ENCODE results near the gene BMP8A.

Gene BMP8A

GRCh38 chr1:39561279-39561678 is 69.8 kb downstream of the BMP8A start:
- no peaks in the 10 kb centered on the region for H3K9me3 ChIP-seq (ENCODE audit: severe bottlenecking)
- TF ChIP-seq, protein P1, sequence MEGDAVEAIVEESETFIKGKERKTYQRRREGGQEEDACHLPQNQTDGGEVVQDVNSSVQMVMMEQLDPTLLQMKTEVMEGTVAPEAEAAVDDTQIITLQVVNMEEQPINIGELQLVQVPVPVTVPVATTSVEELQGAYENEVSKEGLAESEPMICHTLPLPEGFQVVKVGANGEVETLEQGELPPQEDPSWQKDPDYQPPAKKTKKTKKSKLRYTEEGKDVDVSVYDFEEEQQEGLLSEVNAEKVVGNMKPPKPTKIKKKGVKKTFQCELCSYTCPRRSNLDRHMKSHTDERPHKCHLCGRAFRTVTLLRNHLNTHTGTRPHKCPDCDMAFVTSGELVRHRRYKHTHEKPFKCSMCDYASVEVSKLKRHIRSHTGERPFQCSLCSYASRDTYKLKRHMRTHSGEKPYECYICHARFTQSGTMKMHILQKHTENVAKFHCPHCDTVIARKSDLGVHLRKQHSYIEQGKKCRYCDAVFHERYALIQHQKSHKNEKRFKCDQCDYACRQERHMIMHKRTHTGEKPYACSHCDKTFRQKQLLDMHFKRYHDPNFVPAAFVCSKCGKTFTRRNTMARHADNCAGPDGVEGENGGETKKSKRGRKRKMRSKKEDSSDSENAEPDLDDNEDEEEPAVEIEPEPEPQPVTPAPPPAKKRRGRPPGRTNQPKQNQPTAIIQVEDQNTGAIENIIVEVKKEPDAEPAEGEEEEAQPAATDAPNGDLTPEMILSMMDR (IDR thresholded peaks at IDR 0.05; ENCODE audit: low read depth, low read length): no peak
- no peak overlapping the region for H3K27ac ChIP-seq
- no peak for DNase-seq
- no peaks in the 10 kb centered on the region for H3K27me3 ChIP-seq (ENCODE audit: insufficient read depth, low read depth, severe bottlenecking)
- H3K36me3 ChIP-seq: peaks cover 80% of the 10 kb centered on the region
- H3K4me3 ChIP-seq (ENCODE audit: low read depth, low read length): no peak overlapping the region

DNA sequence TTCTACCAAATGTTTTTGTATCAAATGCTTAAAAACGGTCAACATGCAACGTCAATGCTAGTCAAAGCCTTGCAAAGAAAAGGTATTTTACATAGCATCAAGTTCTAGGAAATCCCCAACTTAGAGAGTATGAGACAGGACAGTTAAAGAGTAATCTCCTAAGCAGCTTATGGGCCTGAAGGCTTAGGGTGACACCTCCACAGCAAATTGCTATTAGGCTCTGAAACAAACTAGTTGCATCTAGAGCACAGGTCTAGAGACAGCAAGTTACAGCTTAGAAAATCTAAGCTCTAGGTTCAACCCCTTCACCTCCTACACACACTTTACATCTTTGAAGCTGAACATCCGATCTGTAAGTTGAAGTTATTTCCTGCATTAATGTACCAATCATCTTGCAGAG is 71.5 kb downstream of the BMP8A start:
- DNase-seq: peak; percentile 52
- H3K4me3 ChIP-seq (ENCODE audit: low read depth, low read length): no peak overlapping the region
- peaks cover 96% of the 10 kb centered on the region for H3K36me3 ChIP-seq
- no peaks in the 10 kb centered on the region for H3K27me3 ChIP-seq (ENCODE audit: insufficient read depth, low read depth, severe bottlenecking)
- TF ChIP-seq, protein P1 (IDR thresholded peaks at IDR 0.05; ENCODE audit: low read depth, low read length): no peak
- H3K9me3 ChIP-seq (ENCODE audit: severe bottlenecking): no peaks in the 10 kb centered on the region
- no peak overlapping the region for H3K27ac ChIP-seq

DNA sequence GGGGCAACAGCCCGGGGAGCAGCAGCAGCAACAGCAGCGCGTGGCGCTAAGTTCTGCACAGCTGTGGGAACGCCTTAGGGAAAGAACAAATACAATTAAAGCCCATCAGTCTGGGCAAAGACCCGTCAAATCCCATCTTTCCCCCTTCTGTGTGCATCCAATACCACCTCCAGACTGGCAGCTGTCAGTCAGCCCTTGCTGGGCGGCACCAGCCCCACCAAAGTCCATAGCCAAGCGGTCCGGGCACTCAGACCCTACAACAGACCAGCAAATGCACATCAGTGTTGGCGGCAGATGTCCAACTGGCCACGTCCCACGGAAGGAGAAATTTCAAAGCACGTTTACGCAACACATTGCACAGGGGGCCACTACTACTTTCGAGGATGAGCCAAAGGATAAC is 72.2 kb downstream of the BMP8A start:
- Histone ChIP-seq H3K4me3 (ENCODE audit: low read depth, low read length) (no peak overlapping the region), H3K27me3 (ENCODE audit: insufficient read depth, low read depth, severe bottlenecking) (no peaks in the 10 kb centered on the region), H3K36me3 (peaks cover 99% of the 10 kb centered on the region), H3K27ac (peak overlapping the region; percentile 41; the same call in 1 of the 2 replicates), H3K9me3 (ENCODE audit: severe bottlenecking) (no peaks in the 10 kb centered on the region)
- TF ChIP-seq, protein P1 (IDR thresholded peaks at IDR 0.05; ENCODE audit: low read depth, low read length): no peak
- DNase-seq: no peak

DNA sequence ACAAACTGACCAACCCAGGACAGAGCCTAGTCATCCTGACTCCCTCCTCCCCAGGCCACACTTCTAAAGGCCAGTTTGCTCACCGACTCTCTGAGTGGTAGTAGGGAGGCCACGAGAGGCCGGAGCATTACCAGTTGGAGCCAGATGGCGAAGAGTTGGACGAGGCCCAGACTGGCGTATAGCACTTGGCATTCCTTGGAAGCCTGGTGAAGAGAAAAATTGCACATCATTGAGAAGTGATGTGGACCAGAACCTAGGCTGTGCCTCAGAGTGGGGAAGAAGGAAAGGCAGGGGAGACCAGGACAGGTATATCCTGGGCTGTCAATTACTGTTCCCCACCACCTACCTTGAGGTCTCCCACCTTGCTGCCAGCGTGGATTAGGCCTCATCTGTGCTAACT is 72.9 kb downstream of the BMP8A start:
- H3K27me3 ChIP-seq (ENCODE audit: insufficient read depth, low read depth, severe bottlenecking): no peaks in the 10 kb centered on the region

GRCh38 chr1:39564941-39565340 is 73.5 kb downstream of the BMP8A start:
- no peak for DNase-seq
- Histone ChIP-seq H3K27ac (no peak overlapping the region), H3K27me3 (ENCODE audit: insufficient read depth, low read depth, severe bottlenecking) (no peaks in the 10 kb centered on the region), H3K4me3 (ENCODE audit: low read depth, low read length) (no peak overlapping the region), H3K9me3 (ENCODE audit: severe bottlenecking) (no peaks in the 10 kb centered on the region), H3K36me3 (peaks cover 99% of the 10 kb centered on the region)
- TF ChIP-seq, protein P1 (IDR thresholded peaks at IDR 0.05; ENCODE audit: low read depth, low read length): no peak

More for the DNA sequence above, 72.9 kb downstream of the BMP8A start:
- H3K36me3 ChIP-seq: peaks cover 99% of the 10 kb centered on the region
- H3K4me3 ChIP-seq (ENCODE audit: low read depth, low read length): no peak overlapping the region
- no peak overlapping the region for H3K27ac ChIP-seq
- DNase-seq: no peak
- TF ChIP-seq, protein P1 (IDR thresholded peaks at IDR 0.05; ENCODE audit: low read depth, low read length): no peak
- H3K9me3 ChIP-seq (ENCODE audit: severe bottlenecking): no peaks in the 10 kb centered on the region

DNA sequence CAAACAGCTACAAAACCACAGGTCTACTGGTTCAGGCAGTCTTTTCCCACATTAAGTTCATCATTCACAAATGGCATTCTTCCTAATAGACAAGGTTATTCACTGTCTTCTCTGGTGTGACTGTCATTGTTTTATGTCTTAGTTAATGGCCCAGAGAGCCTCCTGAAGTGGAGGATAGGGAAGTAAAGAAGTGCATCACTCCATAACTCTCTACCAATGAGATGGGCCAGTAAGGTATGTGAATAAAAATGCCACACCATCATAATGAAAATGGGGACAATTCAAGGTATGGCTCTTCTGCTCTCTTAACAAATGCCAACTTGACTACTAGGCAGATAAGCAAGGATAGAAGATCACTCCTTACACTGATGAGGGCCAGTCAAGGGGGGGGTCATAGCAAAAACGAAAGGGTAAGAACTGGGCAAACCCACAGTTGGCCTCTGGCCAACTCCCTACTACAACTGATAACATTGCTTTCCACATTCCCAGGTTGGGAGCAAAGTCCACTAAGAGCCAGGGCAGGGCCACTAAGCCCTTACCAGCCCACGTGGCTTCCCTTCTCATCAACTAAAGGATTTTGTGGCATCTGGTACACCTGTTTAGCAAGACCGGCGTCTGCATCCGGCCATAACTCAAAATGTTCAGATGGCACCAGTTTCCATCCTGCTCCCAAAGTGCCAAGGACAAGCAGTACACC is 75.2 kb downstream of the BMP8A start:
- Histone ChIP-seq H3K36me3 (peaks cover 99% of the 10 kb centered on the region), H3K4me3 (ENCODE audit: low read depth, low read length) (no peak overlapping the region)

More for the DNA sequence above, 75.2 kb downstream of the BMP8A start:
- DNase-seq: no peak
- no peaks in the 10 kb centered on the region for H3K9me3 ChIP-seq (ENCODE audit: severe bottlenecking)
- H3K27ac ChIP-seq: no peak overlapping the region
- no peaks in the 10 kb centered on the region for H3K27me3 ChIP-seq (ENCODE audit: insufficient read depth, low read depth, severe bottlenecking)
- TF ChIP-seq, protein P1 (IDR thresholded peaks at IDR 0.05; ENCODE audit: low read depth, low read length): no peak

All from WERI-Rb-1 (cell line).